ENCODE data around the gene DAP. TPM values are rescaled to one million over a fixed set of nuclear protein-coding genes. Genes with fewer than 3 reads are reported as not detected.
A peak's percentile ranks its signal among the peaks of the same experiment; 100 is the strongest.

Gene DAP
- total RNA-seq, 3 donors from 2014 or later (not counting 1 experiment from before 2014, with no cell fraction given), result 38.4 to 48.9 (median 44.9) TPM

DNA sequence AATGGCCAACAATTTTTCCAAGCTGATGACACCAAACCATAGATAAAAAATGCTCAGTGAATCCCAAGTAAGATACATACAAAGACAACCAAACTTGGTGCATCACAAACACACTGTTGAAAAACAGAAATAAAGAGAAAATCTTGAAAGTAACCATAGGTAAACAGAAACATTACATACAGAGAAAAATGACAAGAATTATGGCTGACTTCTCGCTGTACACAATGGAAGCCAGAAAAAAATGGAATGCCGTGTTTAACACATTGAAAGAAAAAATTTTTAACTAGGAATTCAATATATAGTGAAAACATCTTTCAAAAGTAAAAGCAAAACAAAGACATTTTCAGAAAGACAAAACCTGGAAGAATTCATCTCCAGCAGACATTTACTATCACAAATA, 20.6 kb downstream of the DAP start:
- no peak overlapping the region for H3K27ac Mint-ChIP-seq
- TF ChIP-seq CTCF (IDR thresholded peaks at IDR 0.05), result no peak
- 100% methylated on average over 1 of the region's 2 CpGs for WGBS (ENCODE audit: insufficient coverage)
- H3K4me3 ChIP-seq (ENCODE audit: low read length), result no peak overlapping the region
- DNase-seq (no peak), ATAC-seq (no peak)
- no peak overlapping the region for H3K27ac ChIP-seq (ENCODE audit: low read length)
- H3K9me3 Mint-ChIP-seq, result peaks cover 0 to 4% of the 10 kb centered on the region in 2 donors
- H3K4me1 ChIP-seq (ENCODE audit: control insufficient read depth, insufficient read depth, low read length), result peaks cover 13% of the 10 kb centered on the region
- peaks cover 15 to 55% of the 10 kb centered on the region in 2 donors for H3K4me1 Mint-ChIP-seq
- H3K27me3 Mint-ChIP-seq (ENCODE audit: low read depth in 2 of 2), result no peaks in the 10 kb centered on the region
- H3K9me3 ChIP-seq (ENCODE audit: control insufficient read depth, insufficient read depth, low read length), result no peaks in the 10 kb centered on the region
- intact Hi-C loops (cut with micrococcal nuclease), result no loop called here
- peaks cover 37% of the 10 kb centered on the region for H3K36me3 Mint-ChIP-seq
- peaks cover 7% of the 10 kb centered on the region for H3K36me3 ChIP-seq (ENCODE audit: control insufficient read depth, insufficient read depth, low read length)
- H3K4me3 Mint-ChIP-seq, result no peak overlapping the region
- H3K27me3 ChIP-seq (ENCODE audit: control insufficient read depth, insufficient read depth, low read length), result no peaks in the 10 kb centered on the region

DNA sequence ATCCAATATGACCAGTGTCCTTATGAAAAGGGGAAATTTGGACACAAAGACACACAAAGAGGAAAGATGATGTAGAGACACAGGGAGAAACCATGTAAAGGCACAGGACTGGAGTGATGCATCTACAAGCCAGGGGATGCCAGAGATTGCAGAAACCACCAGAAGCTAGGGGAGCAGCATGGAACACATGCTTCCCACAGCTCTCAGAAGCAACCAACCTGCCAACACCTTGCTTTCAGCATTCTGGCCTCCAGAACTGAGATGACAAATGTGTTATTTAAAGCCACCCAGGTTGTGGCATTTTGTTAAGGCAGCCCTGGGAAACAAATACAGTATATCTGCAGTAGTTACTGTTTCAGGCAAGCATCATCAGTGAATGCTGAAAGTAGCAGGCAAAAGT, 23.2 kb downstream of the DAP start:
- no peak for TF ChIP-seq CTCF (IDR thresholded peaks at IDR 0.05)
- no peak overlapping the region for H3K4me3 ChIP-seq (ENCODE audit: low read length)
- no peak overlapping the region for H3K4me3 Mint-ChIP-seq
- peaks cover 2% of the 10 kb centered on the region for H3K36me3 ChIP-seq (ENCODE audit: control insufficient read depth, insufficient read depth, low read length)
- no peaks in the 10 kb centered on the region for H3K27me3 Mint-ChIP-seq (ENCODE audit: low read depth in 2 of 2)
- no peak for DNase-seq
- H3K27ac Mint-ChIP-seq, result peak overlapping the region in 1 of 2 donors; percentile 41
- H3K36me3 Mint-ChIP-seq, result peaks cover 23% of the 10 kb centered on the region
- intact Hi-C loops (cut with micrococcal nuclease), result no loop called here
- peaks cover 24% of the 10 kb centered on the region for H3K4me1 ChIP-seq (ENCODE audit: control insufficient read depth, insufficient read depth, low read length)
- ATAC-seq, result no peak
- no peaks in the 10 kb centered on the region for H3K9me3 ChIP-seq (ENCODE audit: control insufficient read depth, insufficient read depth, low read length)
- H3K9me3 Mint-ChIP-seq, result peaks cover 0 to 4% of the 10 kb centered on the region in 2 donors
- peaks cover 39 to 70% of the 10 kb centered on the region in 2 donors for H3K4me1 Mint-ChIP-seq
- H3K27ac ChIP-seq (ENCODE audit: low read length), result no peak overlapping the region
- no peaks in the 10 kb centered on the region for H3K27me3 ChIP-seq (ENCODE audit: control insufficient read depth, insufficient read depth, low read length)

- H3K4me1 Mint-ChIP-seq, result peaks cover 39 to 73% of the 10 kb centered on the region in 2 donors
- H3K36me3 Mint-ChIP-seq, result peaks cover 23% of the 10 kb centered on the region
- Histone ChIP-seq H3K9me3 (ENCODE audit: control insufficient read depth, insufficient read depth, low read length) (no peaks in the 10 kb centered on the region), H3K36me3 (ENCODE audit: control insufficient read depth, insufficient read depth, low read length) (peaks cover 6% of the 10 kb centered on the region), H3K4me1 (ENCODE audit: control insufficient read depth, insufficient read depth, low read length) (peaks cover 24% of the 10 kb centered on the region), H3K4me3 (ENCODE audit: low read length) (no peak overlapping the region), H3K27ac (ENCODE audit: low read length) (no peak overlapping the region), H3K27me3 (ENCODE audit: control insufficient read depth, insufficient read depth, low read length) (no peaks in the 10 kb centered on the region)
- no peaks in the 10 kb centered on the region for H3K27me3 Mint-ChIP-seq (ENCODE audit: low read depth in 2 of 2)
- H3K27ac Mint-ChIP-seq, result no peak overlapping the region
- ATAC-seq (no peak), DNase-seq (no peak)
- intact Hi-C loops (cut with micrococcal nuclease), result no loop called here
- 91% methylated on average over 5 of the region's 5 CpGs for whole genome bisulfite sequencing (ENCODE audit: insufficient coverage)
- H3K4me3 Mint-ChIP-seq, result no peak overlapping the region
- H3K9me3 Mint-ChIP-seq, result peaks cover 0 to 4% of the 10 kb centered on the region in 2 donors
- no peak for TF ChIP-seq CTCF (IDR thresholded peaks at IDR 0.05)
These were observed 24.2 kb downstream of the DAP start for GRCh38 chr5:10736808-10737207.

DNA sequence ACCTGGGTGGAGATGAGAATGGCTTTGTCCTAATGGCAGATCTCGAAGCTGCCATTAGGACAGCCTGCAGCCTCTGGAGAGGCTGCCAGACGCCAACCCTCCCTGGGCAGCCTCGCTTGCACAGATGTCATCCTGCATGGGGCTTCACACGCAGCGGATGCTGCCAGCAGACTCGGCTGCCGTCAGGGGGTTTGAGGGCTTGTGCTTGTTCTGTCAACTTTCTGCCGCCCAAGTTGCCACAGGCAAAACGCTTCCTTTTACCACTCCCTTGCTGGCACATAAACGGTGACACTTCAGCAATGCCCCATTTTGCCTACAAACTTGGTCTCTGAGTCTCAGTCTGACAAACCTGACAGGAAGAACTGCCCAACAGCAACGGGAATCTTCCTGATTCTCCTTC, 24.7 kb downstream of the DAP start:
- peaks cover 0 to 4% of the 10 kb centered on the region in 2 donors for H3K9me3 Mint-ChIP-seq
- WGBS (ENCODE audit: insufficient coverage), result 77% methylated on average over 11 of the region's 11 CpGs

More for the DNA sequence above, 24.7 kb downstream of the DAP start:
- no peak for TF ChIP-seq CTCF (IDR thresholded peaks at IDR 0.05)
- intact Hi-C loops (cut with micrococcal nuclease), result no loop called here
- DNase-seq, result no peak
- Histone ChIP-seq H3K4me1 (ENCODE audit: control insufficient read depth, insufficient read depth, low read length) (peaks cover 24% of the 10 kb centered on the region), H3K27ac (ENCODE audit: low read length) (no peak overlapping the region), H3K4me3 (ENCODE audit: low read length) (no peak overlapping the region), H3K9me3 (ENCODE audit: control insufficient read depth, insufficient read depth, low read length) (no peaks in the 10 kb centered on the region), H3K27me3 (ENCODE audit: control insufficient read depth, insufficient read depth, low read length) (no peaks in the 10 kb centered on the region), H3K36me3 (ENCODE audit: control insufficient read depth, insufficient read depth, low read length) (peaks cover 5% of the 10 kb centered on the region)
- Mint-ChIP-seq H3K36me3 (peaks cover 23% of the 10 kb centered on the region), H3K4me3 (no peak overlapping the region), H3K27ac (no peak overlapping the region), H3K27me3 (ENCODE audit: low read depth in 2 of 2) (no peaks in the 10 kb centered on the region), H3K4me1 (peaks cover 39 to 70% of the 10 kb centered on the region in 2 donors)
- peak in 1 of 3 donors; percentile 38 for ATAC-seq

All from natural killer cell (primary cell).